ENCODE measurements around the gene PRAME.
"Not testable (repeated sequence)": the region's sequence is repeated elsewhere in the genome, so short reads cannot be mapped to it uniquely, and the experiment has no call there.

PRAME gene

DNA sequence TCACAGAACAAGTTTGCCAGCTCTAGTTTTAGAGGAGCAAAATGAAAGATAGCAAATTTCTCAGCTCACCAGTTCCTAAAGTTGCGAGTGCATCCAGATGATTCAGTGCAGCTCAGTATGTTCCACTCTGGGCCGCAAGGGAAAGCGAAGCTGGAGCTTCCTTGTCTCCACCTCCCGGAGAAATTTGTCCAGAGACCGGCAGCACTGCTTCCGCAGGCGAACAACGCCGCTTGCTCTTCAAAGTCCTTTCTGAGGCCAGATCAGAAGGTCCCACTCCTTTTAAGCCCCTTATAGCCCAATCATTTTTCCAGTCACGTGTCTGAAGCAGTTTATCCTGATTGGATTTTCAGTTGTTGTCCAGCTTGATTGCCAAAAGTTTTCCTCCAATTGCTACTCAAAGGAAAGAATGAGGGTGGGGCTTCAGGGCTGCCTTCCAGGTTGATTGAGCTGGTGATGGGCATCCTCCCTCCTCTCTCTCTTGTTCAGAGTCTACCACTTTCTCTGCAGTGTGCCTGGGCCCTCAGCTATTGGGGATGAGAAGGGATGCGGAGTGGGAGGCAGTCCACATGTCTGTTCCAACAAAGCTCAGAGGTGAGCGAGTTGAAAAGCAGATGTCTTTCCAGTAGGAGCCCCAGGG is 38.9 kb downstream of the PRAME start, which contains the start of gene ZNF280A:
Gene ZNF280A (minus strand): TSS at position 251 of the 637 bp plus-strand sequence. CDS start 4,640 bp downstream, outside the sequence.
- no peak for DNase-seq

DNA sequence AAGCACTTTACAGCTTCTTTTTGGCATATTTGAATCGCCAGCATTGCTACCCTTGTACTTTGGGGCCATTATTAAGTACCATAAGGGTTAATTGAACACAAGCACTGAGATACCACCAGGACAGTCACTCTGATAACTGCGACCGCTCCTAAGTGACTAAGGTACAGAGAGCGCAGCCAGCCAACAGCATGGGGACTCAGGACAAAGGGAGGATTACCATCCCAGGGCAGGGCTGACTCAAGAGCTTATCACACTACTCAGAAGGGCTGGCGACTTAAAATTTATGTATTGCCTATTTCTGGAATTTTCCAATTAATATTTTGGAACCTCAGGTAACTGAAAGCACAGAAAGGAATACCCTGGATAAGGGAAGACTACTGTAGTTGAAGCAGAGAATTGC is 39.5 kb downstream of the PRAME start:
- DNase-seq, result no peak

DNA sequence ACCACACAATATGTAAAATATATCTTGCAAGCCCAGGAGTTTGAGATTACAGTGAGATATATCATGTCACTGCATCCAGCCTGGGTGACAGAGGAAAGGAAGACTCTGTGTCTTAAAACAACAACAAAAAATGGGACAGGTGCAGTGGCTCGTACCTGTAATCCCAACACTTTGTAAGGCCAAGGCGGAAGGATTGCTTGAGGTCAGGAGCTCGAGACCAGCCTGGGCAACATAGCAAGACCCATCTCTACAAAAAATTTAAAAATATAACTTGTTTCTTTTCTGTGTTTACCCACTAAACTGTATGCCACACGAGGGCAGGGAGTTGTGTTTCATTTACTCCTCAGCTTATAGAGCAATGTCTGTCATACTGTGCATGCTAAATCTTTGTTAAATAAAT is 42.1 kb downstream of the PRAME start:
- no peak for DNase-seq

DNA sequence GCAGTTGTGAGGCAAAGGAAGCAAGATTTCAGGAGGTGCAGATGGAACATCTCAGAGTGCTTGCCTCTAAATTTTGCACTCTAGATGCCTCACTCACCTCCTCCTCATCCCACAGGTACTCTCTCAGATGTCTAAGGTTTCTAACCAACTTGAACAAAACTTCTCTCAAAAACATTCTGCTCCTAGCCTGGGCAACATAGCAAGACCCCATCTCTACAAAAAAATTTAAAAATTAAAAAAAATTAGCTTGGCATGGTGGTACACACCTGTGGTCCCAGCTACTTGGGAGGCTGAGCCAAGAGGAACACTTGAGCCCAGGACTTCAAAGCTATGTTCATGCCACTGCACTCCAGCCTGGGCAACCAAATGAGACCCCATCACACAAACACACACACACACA is 43.2 kb downstream of the PRAME start:
- no peak for DNase-seq

DNA sequence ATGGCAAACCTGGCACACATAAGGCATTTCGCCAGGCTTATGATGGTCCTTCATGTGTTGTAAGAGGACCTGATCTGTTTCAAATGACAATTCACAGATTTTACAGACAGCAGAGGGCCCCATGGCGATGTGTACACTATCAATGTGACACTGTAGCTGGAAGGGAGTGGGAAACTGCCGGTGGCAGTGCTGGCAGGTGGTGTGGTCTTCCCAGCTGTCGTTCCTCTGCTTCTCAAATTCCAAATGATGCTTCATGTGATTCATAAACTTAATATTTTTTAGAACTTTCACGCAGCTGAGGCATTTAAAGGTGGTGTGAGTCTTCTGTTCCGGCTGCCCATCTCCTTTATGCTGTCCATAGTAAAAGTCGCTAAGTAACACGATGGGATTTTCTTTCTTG is 44.6 kb downstream of the PRAME start:
- DNase-seq, result not testable (repeated sequence)

DNA sequence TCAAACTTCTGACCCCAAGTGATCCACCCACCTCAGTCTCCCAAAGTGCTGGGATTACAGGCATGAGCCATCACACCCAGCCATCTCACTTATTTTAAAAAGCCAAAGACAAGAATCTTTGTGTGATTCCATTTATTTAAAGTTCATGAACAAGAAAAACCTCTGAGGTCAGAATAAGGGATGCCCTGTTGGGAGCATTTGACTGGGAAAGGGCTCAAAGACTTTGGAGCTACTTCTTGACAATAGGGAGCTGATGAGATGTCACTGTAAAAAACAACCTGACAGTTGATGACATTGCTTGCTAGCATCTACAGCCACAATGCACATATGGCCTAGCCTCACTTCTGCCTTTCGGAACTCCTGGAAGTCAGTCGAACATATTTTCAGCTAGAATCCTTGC is 45.4 kb downstream of the PRAME start:
- DNase-seq, result no peak

DNA sequence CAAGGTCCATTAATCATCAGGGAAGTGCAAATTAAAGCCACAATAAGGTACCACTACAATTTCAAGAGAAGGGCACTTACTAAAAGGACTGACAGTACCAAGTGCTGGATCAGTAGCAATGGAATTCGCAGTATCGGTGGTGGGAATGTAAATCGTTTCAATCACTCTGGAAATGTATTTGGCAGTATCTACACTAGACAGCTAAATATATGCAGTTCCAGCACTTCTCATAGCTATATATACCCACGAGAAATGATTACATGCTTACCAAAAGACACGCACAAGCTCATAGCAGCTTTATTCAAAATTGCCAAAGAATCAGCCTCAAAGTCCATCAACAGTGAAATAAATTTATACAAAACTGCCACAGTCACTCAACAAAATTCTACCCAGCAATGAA is 46.1 kb downstream of the PRAME start:
- no peak for DNase-seq

DNA sequence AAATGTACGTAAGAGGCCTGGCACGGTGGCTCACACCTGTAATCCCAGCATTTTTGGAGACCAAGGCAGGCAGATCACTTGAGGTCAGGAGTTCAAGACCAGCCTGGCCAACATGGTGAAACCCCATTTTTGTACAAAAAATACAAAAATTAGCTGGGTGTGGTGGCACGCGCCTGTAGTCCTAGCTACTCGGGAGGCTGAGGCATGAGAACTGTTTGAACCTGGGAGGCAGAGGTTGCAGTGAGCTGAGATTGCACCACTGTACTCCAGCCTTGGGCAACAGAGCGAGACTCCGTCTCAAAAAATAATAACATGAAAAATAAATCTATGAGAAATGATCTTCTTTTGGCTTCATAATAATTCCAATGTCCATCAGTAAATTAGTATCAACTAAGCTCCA is 48.2 kb downstream of the PRAME start:
- DNase-seq, result not testable (repeated sequence)

DNA sequence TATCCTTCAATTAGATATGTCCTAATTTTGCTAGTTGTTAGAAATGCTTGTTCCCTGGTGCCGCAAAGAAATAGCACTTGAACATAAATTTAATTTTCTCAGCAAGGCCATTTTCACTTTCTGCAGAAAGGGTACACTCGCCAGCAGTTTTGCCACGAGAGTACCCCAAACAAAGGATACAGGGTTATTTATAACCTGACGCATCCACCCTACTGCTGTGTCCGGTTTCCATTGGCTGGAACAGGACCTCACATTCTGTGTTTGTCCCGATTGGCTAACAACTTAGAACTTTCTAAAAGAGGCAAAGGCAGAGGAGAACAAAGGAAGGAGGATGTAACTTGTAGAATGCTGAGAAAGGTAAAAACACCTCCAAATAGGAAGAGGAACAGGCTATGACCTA is 49.2 kb downstream of the PRAME start:
- not testable (repeated sequence) for DNase-seq

DNA sequence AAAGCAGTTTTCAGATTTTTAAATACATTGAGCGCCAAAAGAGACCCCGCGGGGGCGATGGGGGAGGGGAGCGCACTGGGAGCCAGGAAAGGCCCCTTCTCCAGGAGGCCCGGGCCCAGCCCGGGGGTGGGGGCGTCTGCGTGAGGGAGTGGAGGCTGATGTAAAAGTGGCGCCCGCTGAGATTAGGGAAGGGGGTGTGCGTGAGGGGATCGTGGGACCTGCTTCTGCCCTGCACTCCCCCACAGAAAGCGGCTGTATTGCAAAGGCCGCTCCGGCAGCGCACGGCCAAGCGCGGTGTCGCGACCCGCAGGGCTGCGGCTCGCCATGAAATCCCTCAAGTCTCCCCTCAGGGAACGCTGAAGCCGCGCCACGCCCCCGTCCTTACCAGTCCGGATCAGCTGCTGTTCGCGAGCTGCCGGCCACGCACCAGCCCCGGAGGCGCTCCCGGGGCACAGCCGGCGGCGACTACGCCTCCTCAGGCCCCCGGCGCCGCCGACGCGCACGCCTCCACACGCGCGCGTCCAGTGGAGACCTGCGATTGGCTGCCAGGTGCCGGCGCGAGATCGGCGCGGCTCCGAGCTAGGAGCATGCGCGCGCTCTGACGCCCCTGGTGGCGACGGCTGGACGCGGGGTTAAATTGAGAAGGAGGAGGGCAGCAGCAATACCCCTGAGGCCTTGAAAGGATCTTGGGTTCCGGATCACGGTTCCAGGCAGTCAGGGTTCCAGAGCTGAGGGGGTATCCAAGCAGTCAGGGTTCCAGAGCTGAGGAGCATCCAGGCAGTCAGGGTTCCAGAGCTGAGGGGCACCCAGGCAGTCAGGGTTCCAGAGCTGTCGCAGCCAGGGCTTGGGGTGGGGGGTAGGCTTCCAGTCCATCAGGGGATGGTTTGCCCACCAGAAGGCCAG is 50.5 kb downstream of the PRAME start, which contains the start of gene ZNF280B:
Gene ZNF280B (minus strand): TSS at position 469 of the 903 bp plus-strand sequence. CDS start 19,344 bp downstream, outside the sequence.
- DNase-seq, result peak; percentile 85

DNA sequence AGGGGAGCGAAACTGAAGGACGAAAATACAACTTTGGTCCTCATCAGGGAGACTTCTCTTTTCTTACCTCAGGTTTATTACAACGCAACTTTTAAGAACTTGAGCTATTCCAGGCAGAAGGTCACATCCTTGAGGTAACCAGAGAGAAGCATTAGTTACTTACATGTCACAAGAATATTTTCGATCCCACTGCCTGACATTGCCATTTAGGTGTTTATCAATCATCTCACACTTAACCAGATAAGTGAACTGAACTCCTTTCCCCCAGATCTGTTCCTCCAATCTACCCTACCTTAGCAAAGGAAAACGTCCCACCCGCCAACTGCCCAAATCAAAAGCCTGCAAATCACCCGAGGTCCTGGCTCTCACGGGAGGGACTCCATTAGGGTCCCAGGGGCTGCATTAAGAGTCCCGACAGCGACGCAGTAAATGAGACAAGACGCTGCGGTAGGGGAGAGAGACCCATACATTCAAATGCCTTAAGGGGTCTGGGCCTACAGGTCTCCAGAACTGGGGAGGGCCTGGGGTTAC is 51.3 kb downstream of the PRAME start:
- DNase-seq, result no peak

DNA sequence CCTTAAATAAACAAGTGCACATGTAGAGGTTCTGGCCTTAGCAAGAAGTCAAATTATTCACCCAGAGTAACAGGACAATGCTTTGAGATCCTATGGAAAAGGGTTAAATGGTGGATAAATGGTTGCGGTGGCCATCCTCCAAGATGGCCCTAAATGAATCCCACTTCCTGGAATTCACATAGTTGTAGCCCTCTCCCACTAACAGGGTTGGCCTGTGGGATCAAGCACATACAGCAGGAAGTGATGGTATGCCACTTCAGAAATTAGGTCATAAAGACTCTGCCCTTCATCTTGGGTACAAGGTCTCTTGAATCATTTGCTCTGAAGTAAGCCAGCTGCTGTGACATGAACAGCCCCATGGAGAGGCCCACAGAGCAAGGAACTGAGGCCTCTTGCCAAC is 52.3 kb downstream of the PRAME start:
- no peak for DNase-seq

DNA sequence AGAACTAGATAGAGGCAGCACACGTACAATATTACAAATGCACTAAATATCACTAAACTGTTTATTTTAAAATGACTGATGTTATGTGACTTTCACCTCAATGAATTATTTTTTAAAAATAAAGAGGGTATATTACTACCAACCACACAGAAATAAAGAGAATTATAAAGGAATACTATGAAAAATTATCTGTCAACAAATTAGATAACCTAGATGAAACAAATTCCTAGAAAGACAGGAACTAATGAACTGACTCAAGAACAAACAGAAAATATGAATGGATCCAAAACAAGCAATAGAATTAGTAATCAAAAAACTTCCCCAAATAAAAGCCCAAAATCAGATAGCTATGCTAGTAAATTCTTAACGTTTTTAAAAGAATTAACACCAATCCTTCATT is 60.8 kb downstream of the PRAME start:
- DNase-seq, result no peak
